IMR-90 (cell line): ENCODE results near the gene BICD2. TPM values are rescaled to one million over a fixed set of nuclear protein-coding genes. Genes with fewer than 3 reads are reported as not detected.

ENCODE experiments used
- ATAC-seq: fragments of 200-7000 bp; cut with Tn5 transposase; 2 replicates; pipeline ENCODE4 v1.9.1; 2020; ENCODE audit warnings: low read depth, mild to moderate bottlenecking, moderate library complexity
- BruUV-seq: library from RNA; stranded (reverse); fragments of 400-500 nt; replicated peaks from 2 replicates; lab custom pipeline; 2021; lab: Mats Ljungman, UMichigan
- CTCF ChIA-PET: fragments of 300-600 bp; formaldehyde crosslinking; extraction: SDS; loops from one replicate; lab custom pipeline; 2021; ENCODE audit warnings: antibody characterized with exemption; lab: Yijun Ruan, JAX
- POLR2A ChIA-PET: fragments of 300-600 bp; sonication (Branson Sonifier 250); formaldehyde crosslinking; loops from one replicate; lab custom pipeline; 2022; ENCODE audit warnings: antibody characterized with exemption; ENCODE audit not compliant: unreplicated experiment; lab: Charles Lee
- DNase-seq: peaks from one replicate; pipeline ENCODE4 v3.0.0; 2013
- H2AFZ ChIP-seq: replicated peaks from 2 replicates; pipeline ENCODE3; 2013; ENCODE audit warnings: low read length, mild to moderate bottlenecking; ENCODE audit not compliant: poor library complexity
- H2AK5ac ChIP-seq: 2 replicates; pipeline ENCODE4 v1.6.1; 2013; ENCODE audit warnings: low read depth, low read length, inconsistent platforms
- H2AK9ac ChIP-seq: replicated peaks from 2 replicates; pipeline ENCODE3; 2013; ENCODE audit warnings: mild to moderate bottlenecking, low read depth, low read length, moderate library complexity; ENCODE audit not compliant: poor library complexity
- H2BK120ac ChIP-seq: 2 replicates; pipeline ENCODE4 v1.6.1; 2013; ENCODE audit warnings: low read depth, low read length, inconsistent platforms
- H2BK15ac ChIP-seq: 3 replicates; pipeline ENCODE4 v1.6.1; 2013; ENCODE audit warnings: low read depth, low read length, inconsistent platforms
- H2BK20ac ChIP-seq: 2 replicates; pipeline ENCODE4 v1.6.1; 2013; ENCODE audit warnings: low read depth, mild to moderate bottlenecking, inconsistent platforms, low read length, moderate library complexity
- H2BK5ac ChIP-seq: 2 replicates; pipeline ENCODE4 v1.6.1; 2013; ENCODE audit warnings: mild to moderate bottlenecking, low read depth, low read length, inconsistent platforms; ENCODE audit not compliant: poor library complexity, severe bottlenecking
- H3K14ac ChIP-seq: replicated peaks from 2 replicates; pipeline ENCODE4 v1.6.1; 2013; ENCODE audit warnings: low read depth, low read length, inconsistent platforms
- H3K18ac ChIP-seq: 2 replicates; pipeline ENCODE4 v1.6.1; 2013; ENCODE audit warnings: low read depth, low read length, control low read depth
- H3K23ac ChIP-seq: 2 replicates; pipeline ENCODE4 v1.6.1; 2013; ENCODE audit warnings: low read depth, low read length, inconsistent platforms
- H3K27ac ChIP-seq: 2 replicates; pipeline ENCODE4 v1.5.1; 2013; ENCODE audit warnings: mild to moderate bottlenecking, control low read depth, low read length; ENCODE audit not compliant: insufficient read depth
- H3K27me3 ChIP-seq: 2 replicates; pipeline ENCODE4 v1.6.1; 2013; ENCODE audit warnings: low read length; ENCODE audit not compliant: control insufficient read depth, insufficient read depth
- H3K36me3 ChIP-seq: 2 replicates; pipeline ENCODE4 v1.6.1; 2013; ENCODE audit warnings: low read length, mixed read lengths; ENCODE audit not compliant: control insufficient read depth, insufficient read depth
- H3K4ac ChIP-seq: 2 replicates; pipeline ENCODE4 v1.6.1; 2013; ENCODE audit warnings: low read depth, low read length, inconsistent platforms
- H3K4me1 ChIP-seq: 2 replicates; pipeline ENCODE4 v1.6.1; 2013; ENCODE audit warnings: low read length, mixed read lengths; ENCODE audit not compliant: control insufficient read depth, insufficient read depth
- H3K4me2 ChIP-seq: 2 replicates; pipeline ENCODE4 v1.6.1; 2013; ENCODE audit warnings: low read depth, mild to moderate bottlenecking, control low read depth, low read length, moderate library complexity
- H3K4me3 ChIP-seq: 2 replicates; pipeline ENCODE4 v1.5.1; 2013; ENCODE audit warnings: low read depth, mild to moderate bottlenecking, control low read depth, low read length, moderate library complexity; ENCODE audit not compliant: insufficient read depth
- H3K56ac ChIP-seq: 2 replicates; pipeline ENCODE4 v1.6.1; 2013; ENCODE audit warnings: low read length, inconsistent platforms; ENCODE audit not compliant: insufficient read depth; ENCODE audit errors: extremely low read depth
- H3K79me1 ChIP-seq, 2 experiments: 2 replicates each; pipeline ENCODE4 v1.6.1; 2013; ENCODE audit warnings: low read length in 2 of 2, inconsistent platforms in 1 of 2, low read depth in 1 of 2
- H3K9ac ChIP-seq: 2 replicates; pipeline ENCODE4 v1.6.1; 2013; ENCODE audit warnings: low read depth, low read length, control low read depth
- H3K9me1 ChIP-seq: 2 replicates; pipeline ENCODE4 v1.6.1; 2013; ENCODE audit warnings: low read length, inconsistent platforms; ENCODE audit not compliant: insufficient read depth
- H3K9me3 ChIP-seq: 2 replicates; pipeline ENCODE4 v1.6.1; 2013; ENCODE audit warnings: low read length; ENCODE audit not compliant: control insufficient read depth, insufficient read depth
- H4K20me1 ChIP-seq: 2 replicates; pipeline ENCODE4 v1.6.1; 2013; ENCODE audit warnings: low read length, inconsistent platforms; ENCODE audit not compliant: insufficient read depth
- H4K5ac ChIP-seq: 2 replicates; pipeline ENCODE4 v1.6.1; 2013; ENCODE audit warnings: mild to moderate bottlenecking, low read depth, low read length, control low read depth
- H4K8ac ChIP-seq, 2 experiments: 2 replicates each; pipeline ENCODE4 v1.6.1; 2013; ENCODE audit warnings: low read depth in 2 of 2, low read length in 2 of 2, control low read depth in 1 of 2, inconsistent platforms in 1 of 2
- H4K91ac ChIP-seq: 2 replicates; pipeline ENCODE4 v1.6.1; 2013; ENCODE audit warnings: low read depth, low read length, inconsistent platforms; ENCODE audit not compliant: insufficient read depth
- CHD1 ChIP-seq: IDR thresholded peaks from 2 replicates; pipeline ENCODE4 v1.6.1; 2012; ENCODE audit warnings: low read depth, low read length, improper control_type of control experiment
- MAFK ChIP-seq: IDR thresholded peaks from 2 replicates; pipeline ENCODE4 v1.6.1; 2012; ENCODE audit warnings: low read depth, low read length, improper control_type of control experiment
- RAD21 ChIP-seq: IDR thresholded peaks from 2 replicates; pipeline ENCODE4 v1.6.1; 2012; ENCODE audit warnings: low read length, improper control_type of control experiment
- SMC3 ChIP-seq: fragments of 150-350 bp; IDR thresholded peaks from 2 replicates; pipeline ENCODE4 v1.6.1; 2016; ENCODE audit warnings: low read depth, mild to moderate bottlenecking, antibody characterized with exemption, low read length, moderate library complexity
- WGBS, 2 experiments: methylation state at CpG; one replicate each; pipeline versions ENCODE4 v1.1.5 to v1.1.7; 2013; ENCODE audit warnings: missing lambda C conversion rate in 2 of 2; ENCODE audit not compliant: insufficient read length in 1 of 2; ENCODE audit errors: extremely low coverage in 2 of 2; 5-methylcytosine and 5-hydroxymethylcytosine counted together
- dilution Hi-C: fragments of 300-500 bp; cut with HindIII; formaldehyde crosslinking; loops from one replicate; pipeline ENCODE4 v1.14.3; 2018; ENCODE audit warnings: low sequenced_read_pairs; ENCODE audit not compliant: unreplicated experiment
- in situ Hi-C: fragments of 300-500 bp; cut with MboI; formaldehyde crosslinking; loops from 3 replicates; pipeline ENCODE4 v1.14.3; 2019; ENCODE audit warnings: low sequenced_read_pairs, inconsistent platforms, mixed read lengths
- intact Hi-C: fragments of 100-400 bp; cut with micrococcal nuclease; formaldehyde crosslinking; loops from 2 replicates; pipeline ENCODE4 v1.10.0; 2022
- polyA plus RNA-seq, 3 experiments: library from polyadenylated mRNA; depleted of rRNA; stranded (reverse); fragments of >200 nt; gene quantifications; 2 replicates each; pipeline ENCODE4 v1.2.3, GENCODE V29; 2012; ENCODE audit warnings: low replicate concordance in 1 of 3
- total RNA-seq: library from RNA; depleted of rRNA; stranded (reverse); fragments of >200 nt; gene quantifications from 2 replicates; pipeline ENCODE4 v1.2.3, GENCODE V29; 2012
- TF ChIP-seq, protein P1 (sequence below): conservative IDR thresholded peaks from 2 replicates; pipeline ENCODE4 v1.5.1; 2012; ENCODE audit warnings: mild to moderate bottlenecking, low read depth, low read length, improper control_type of control experiment
- TF ChIP-seq, protein P2 (sequence below): fragments of 150-350 bp; IDR thresholded peaks from 2 replicates; pipeline ENCODE4 v1.6.1; 2017; ENCODE audit warnings: mild to moderate bottlenecking, antibody characterized with exemption, low read length, low read depth

BICD2 gene
- total and polyA plus RNA-seq, 2 of the 4 experiments (the other 2 are of a cell fraction) = 21.5 to 35.7 TPM

DNA sequence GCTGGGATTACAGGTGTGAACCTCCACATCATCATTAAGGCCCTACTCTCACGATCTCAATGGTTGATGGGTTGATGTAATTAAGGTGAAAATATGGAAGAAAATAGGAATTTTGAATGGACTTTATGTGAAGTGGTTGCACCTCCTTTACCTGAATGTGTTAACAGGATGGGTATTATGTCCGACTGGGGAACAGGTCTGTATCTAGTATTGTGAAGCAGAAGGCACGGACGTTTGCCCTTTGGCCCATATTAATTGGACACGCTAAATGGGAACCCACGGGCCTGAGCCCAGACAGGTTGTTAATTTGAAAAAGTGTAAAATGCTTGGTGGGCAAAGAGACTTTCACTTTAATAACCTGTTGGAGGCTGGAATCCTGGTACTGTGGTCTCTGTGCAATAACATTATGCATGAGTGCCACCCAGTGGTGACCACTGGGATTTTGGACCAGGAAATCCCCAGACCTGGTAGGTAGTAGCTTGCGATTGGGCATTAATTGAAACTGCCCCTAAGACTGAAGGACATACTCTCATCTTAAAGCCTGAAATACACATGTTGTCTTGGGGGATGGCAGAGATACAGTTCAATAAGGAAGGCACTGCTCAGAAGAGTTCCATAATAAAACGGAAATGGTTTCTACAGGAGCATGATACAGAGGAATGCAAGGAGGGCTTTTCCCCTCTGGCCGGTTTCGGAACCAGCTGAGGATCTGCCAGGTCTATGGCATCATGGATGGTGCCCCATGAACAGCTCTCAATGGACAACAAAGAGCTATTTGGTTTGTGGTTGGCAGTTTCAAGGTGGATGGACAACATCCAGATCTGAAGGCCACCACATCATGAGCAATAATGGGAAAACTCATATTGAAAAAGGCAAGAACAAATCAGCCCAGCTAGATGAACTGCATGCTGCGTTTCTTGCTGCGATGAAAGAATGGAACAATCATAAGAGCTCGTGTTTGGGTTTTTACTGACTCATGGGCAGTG, 26.2 kb upstream of the BICD2 start:
- H2BK5ac ChIP-seq = no peak overlapping the region
- no peak overlapping the region for H2AFZ ChIP-seq
- intact Hi-C loops (loop anchor here (1.0 to 5.0 kb wide), 6 partner anchors 26 to 654 kb away; partner anchors contain the start of gene IPPK), dilution Hi-C loops (no loop called here), in situ Hi-C loops (loop anchor here (5.0 to 25.0 kb wide), 2 partner anchors 74 to 454 kb away; partner anchors contain the start of genes CENPP and NOL8)
- no peaks in the 10 kb centered on the region for H3K4me1 ChIP-seq
- H3K9me3 ChIP-seq = peaks cover 3% of the 10 kb centered on the region; the same call in 1 of the 2 replicates
- H4K20me1 ChIP-seq = no peaks in the 10 kb centered on the region
- no peak overlapping the region for H4K91ac ChIP-seq
- H2AK5ac ChIP-seq = no peak overlapping the region
- H2BK15ac ChIP-seq = no peak overlapping the region
- no peak overlapping the region for H3K9ac ChIP-seq
- no peaks in the 10 kb centered on the region for H3K79me1 ChIP-seq
- H2BK120ac ChIP-seq = no peak overlapping the region
- peak overlapping the region; percentile 23; the same call in 1 of the 2 replicates for H3K4me2 ChIP-seq
- no peak overlapping the region for H3K18ac ChIP-seq
- peaks cover 33% of the 10 kb centered on the region for H3K27me3 ChIP-seq
- H3K36me3 ChIP-seq = no peaks in the 10 kb centered on the region
- H2AK9ac ChIP-seq = peak overlapping the region; percentile 60
- TF ChIP-seq CHD1 = no peak
- no peak for TF ChIP-seq MAFK
- TF ChIP-seq, protein P1, sequence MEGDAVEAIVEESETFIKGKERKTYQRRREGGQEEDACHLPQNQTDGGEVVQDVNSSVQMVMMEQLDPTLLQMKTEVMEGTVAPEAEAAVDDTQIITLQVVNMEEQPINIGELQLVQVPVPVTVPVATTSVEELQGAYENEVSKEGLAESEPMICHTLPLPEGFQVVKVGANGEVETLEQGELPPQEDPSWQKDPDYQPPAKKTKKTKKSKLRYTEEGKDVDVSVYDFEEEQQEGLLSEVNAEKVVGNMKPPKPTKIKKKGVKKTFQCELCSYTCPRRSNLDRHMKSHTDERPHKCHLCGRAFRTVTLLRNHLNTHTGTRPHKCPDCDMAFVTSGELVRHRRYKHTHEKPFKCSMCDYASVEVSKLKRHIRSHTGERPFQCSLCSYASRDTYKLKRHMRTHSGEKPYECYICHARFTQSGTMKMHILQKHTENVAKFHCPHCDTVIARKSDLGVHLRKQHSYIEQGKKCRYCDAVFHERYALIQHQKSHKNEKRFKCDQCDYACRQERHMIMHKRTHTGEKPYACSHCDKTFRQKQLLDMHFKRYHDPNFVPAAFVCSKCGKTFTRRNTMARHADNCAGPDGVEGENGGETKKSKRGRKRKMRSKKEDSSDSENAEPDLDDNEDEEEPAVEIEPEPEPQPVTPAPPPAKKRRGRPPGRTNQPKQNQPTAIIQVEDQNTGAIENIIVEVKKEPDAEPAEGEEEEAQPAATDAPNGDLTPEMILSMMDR = peak; percentile 94
- TF ChIP-seq, protein P2, sequence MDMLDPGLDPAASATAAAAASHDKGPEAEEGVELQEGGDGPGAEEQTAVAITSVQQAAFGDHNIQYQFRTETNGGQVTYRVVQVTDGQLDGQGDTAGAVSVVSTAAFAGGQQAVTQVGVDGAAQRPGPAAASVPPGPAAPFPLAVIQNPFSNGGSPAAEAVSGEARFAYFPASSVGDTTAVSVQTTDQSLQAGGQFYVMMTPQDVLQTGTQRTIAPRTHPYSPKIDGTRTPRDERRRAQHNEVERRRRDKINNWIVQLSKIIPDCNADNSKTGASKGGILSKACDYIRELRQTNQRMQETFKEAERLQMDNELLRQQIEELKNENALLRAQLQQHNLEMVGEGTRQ = no peak
- peak; percentile 95 for TF ChIP-seq RAD21
- TF ChIP-seq SMC3 = peak; percentile 94
- no peak overlapping the region for H3K23ac ChIP-seq
- no peak overlapping the region for H3K4me3 ChIP-seq
- DNase-seq = peak; percentile 75
- no TSS peak for BruUV-seq
- no peak overlapping the region for H3K14ac ChIP-seq
- ChIA-PET POLR2A (no interaction called here), CTCF (interaction anchor here (0.5 to 1.0 kb wide), 8 partner anchors 16 to 742 kb away, joined by 3 to 4 read pairs (median 3); no protein-coding TSS in a partner anchor)
- no peak overlapping the region for H4K5ac ChIP-seq
- no peaks in the 10 kb centered on the region for H3K9me1 ChIP-seq
- no peak overlapping the region for H4K8ac ChIP-seq
- no peak overlapping the region for H2BK20ac ChIP-seq
- no peak overlapping the region for H3K27ac ChIP-seq
- H3K4ac ChIP-seq = no peak overlapping the region
- peak; percentile 99 for ATAC-seq
- no peak overlapping the region for H3K56ac ChIP-seq
- 40% methylated on average over 3 of the region's 13 CpGs; no CpG with 5 or more reads in 1 of the 2 experiments for WGBS, 2 experiments
